Lower lobe of right lung (tissue), 2 donors: ENCODE data around the gene SMG6. TPM values are rescaled to one million over a fixed set of nuclear protein-coding genes. Genes with fewer than 3 reads are reported as not detected.
A peak's percentile ranks its signal among the peaks of the same experiment; 100 is the strongest.

Source experiments
- ATAC-seq, 2 donors: fragments of 200-7000 bp; cut with Tn5 transposase; one replicate each; pipeline ENCODE4 v1.9.1; 2020 to 2022; ENCODE audit warnings: mild to moderate bottlenecking in 2 of 2, moderate library complexity in 2 of 2
- DNase-seq: peaks from one replicate; pipeline ENCODE4 v3.0.0-alpha.2; 2020
- H3K27ac ChIP-seq: fragments of 200-600 bp; one replicate; pipeline ENCODE4 v1.8.0; 2022
- H3K27me3 ChIP-seq: fragments of 200-600 bp; one replicate; pipeline ENCODE4 v1.8.0; 2022; ENCODE audit warnings: low read depth
- H3K36me3 ChIP-seq: fragments of 200-600 bp; one replicate; pipeline ENCODE4 v1.8.0; 2022; ENCODE audit warnings: mild to moderate bottlenecking
- H3K4me1 ChIP-seq: fragments of 200-600 bp; one replicate; pipeline ENCODE4 v1.8.0; 2022
- H3K4me3 ChIP-seq: fragments of 200-600 bp; one replicate; pipeline ENCODE4 v1.8.0; 2022; ENCODE audit warnings: mild to moderate bottlenecking
- H3K9me3 ChIP-seq: fragments of 200-600 bp; one replicate; pipeline ENCODE4 v1.8.0; 2022
- intact Hi-C: fragments of 100-400 bp; cut with DNase I; formaldehyde crosslinking; loops from one replicate; pipeline ENCODE4 v1.11.0; 2022
- total RNA-seq: library from RNA; stranded (reverse); fragmentation: NEBNext Ultra II Directional; extraction: Animal tissue kit (Norgen Biotek cat#: 25700); gene quantifications from one replicate; pipeline ENCODE4 v1.2.1, GENCODE V29; 2021
- TF ChIP-seq, protein P1 (sequence below): fragments of 200-600 bp; IDR thresholded peaks from one replicate; pipeline ENCODE4 v1.8.0; 2022; ENCODE audit warnings: antibody characterized with exemption, mild to moderate bottlenecking
- donor health status: DM: no; HTN: yes; CAD: no; lungs with severe emphysema.

The SMG6 gene
- total RNA-seq, 1 donor from 2014 or later = 33.8 TPM

DNA sequence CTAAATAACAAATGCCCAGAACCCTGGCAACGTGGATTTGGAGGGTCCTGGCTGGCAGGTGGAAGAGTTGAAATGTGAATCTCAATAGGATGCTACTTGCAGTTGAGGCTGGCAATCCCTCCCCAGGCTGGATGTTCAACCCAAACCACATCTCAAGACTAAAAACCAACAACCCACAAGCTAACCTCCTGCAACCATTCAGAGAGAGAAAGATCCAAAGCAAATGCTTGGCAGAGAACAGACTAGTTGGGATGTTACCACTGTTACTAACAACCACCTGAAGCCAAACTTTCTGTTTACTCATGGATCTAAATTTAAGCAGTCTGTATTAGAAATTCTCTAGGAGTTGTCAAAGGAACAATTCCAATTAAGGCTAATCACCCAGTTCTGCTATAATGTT lies 27.9 kb downstream of the SMG6 start:
- H3K4me3 ChIP-seq = no peak overlapping the region
- DNase-seq (no peak), ATAC-seq (no peak)
- no peaks in the 10 kb centered on the region for H3K4me1 ChIP-seq
- peaks cover 62% of the 10 kb centered on the region for H3K36me3 ChIP-seq
- H3K27me3 ChIP-seq = no peaks in the 10 kb centered on the region
- TF ChIP-seq, protein P1, sequence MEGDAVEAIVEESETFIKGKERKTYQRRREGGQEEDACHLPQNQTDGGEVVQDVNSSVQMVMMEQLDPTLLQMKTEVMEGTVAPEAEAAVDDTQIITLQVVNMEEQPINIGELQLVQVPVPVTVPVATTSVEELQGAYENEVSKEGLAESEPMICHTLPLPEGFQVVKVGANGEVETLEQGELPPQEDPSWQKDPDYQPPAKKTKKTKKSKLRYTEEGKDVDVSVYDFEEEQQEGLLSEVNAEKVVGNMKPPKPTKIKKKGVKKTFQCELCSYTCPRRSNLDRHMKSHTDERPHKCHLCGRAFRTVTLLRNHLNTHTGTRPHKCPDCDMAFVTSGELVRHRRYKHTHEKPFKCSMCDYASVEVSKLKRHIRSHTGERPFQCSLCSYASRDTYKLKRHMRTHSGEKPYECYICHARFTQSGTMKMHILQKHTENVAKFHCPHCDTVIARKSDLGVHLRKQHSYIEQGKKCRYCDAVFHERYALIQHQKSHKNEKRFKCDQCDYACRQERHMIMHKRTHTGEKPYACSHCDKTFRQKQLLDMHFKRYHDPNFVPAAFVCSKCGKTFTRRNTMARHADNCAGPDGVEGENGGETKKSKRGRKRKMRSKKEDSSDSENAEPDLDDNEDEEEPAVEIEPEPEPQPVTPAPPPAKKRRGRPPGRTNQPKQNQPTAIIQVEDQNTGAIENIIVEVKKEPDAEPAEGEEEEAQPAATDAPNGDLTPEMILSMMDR = no peak
- no peak overlapping the region for H3K27ac ChIP-seq
- intact Hi-C loops = no loop called here
- no peaks in the 10 kb centered on the region for H3K9me3 ChIP-seq

DNA sequence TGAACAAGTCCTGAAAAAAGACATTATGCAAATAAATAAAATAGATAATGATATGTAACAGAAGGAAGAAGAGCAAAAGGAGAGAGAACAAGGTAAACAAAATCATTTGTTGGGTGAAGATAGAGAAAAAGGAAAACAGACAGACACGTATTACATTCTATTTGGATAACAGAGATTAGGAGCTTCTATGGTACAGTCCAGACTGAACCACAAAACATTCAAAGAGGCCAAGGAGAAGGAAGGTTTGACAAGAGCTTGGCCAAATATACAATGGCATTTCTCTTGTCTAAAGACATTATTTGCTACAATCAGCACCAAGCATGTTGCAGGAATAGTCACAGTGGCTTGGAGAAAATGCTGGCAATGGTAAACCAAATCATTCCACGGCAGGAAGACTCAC lies 29.2 kb downstream of the SMG6 start:
- Histone ChIP-seq H3K4me1 (no peaks in the 10 kb centered on the region), H3K27ac (no peak overlapping the region), H3K9me3 (no peaks in the 10 kb centered on the region), H3K4me3 (no peak overlapping the region), H3K36me3 (peaks cover 62% of the 10 kb centered on the region), H3K27me3 (no peaks in the 10 kb centered on the region)
- intact Hi-C loops = no loop called here
- ATAC-seq = no peak
- TF ChIP-seq, protein P1 = no peak
- no peak for DNase-seq

GRCh38 chr17:2271985-2272702 lies 31.4 kb downstream of the SMG6 start:
- no peaks in the 10 kb centered on the region for H3K9me3 ChIP-seq
- DNase-seq = no peak
- intact Hi-C loops = no loop called here
- H3K36me3 ChIP-seq = peaks cover 50% of the 10 kb centered on the region
- H3K27ac ChIP-seq = no peak overlapping the region
- no peaks in the 10 kb centered on the region for H3K27me3 ChIP-seq
- ATAC-seq = no peak
- TF ChIP-seq, protein P1 = no peak
- no peak overlapping the region for H3K4me3 ChIP-seq
- H3K4me1 ChIP-seq = peaks cover 4% of the 10 kb centered on the region

GRCh38 chr17:2267354-2267753 lies 36.2 kb downstream of the SMG6 start:
- H3K27ac ChIP-seq = peak overlapping the region; percentile 53
- DNase-seq (no peak), ATAC-seq (no peak)
- peaks cover 18% of the 10 kb centered on the region for H3K36me3 ChIP-seq
- H3K4me3 ChIP-seq = no peak overlapping the region
- H3K4me1 ChIP-seq = peaks cover 42% of the 10 kb centered on the region
- H3K27me3 ChIP-seq = no peaks in the 10 kb centered on the region
- TF ChIP-seq, protein P1 = no peak
- intact Hi-C loops = no loop called here
- H3K9me3 ChIP-seq = no peaks in the 10 kb centered on the region

DNA sequence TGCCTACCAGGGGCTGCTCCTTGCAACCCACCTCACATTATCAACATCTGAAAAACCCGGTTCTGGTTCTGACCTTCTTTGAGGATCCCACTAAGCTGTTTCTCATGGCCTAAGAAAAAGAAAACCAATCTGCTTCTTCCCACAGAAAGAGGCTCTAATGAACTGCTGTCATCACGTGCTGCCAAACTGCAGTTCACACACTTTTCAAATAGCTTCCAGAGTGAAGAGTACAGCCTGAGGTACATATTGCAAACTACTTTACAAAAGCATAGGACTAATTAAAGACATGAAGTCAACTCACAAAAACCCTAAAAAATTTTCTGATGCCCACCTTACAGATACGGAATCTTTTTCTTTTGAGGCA lies 36.7 kb downstream of the SMG6 start:
- TF ChIP-seq, protein P1 = no peak
- Histone ChIP-seq H3K9me3 (no peaks in the 10 kb centered on the region), H3K4me3 (no peak overlapping the region), H3K27me3 (no peaks in the 10 kb centered on the region), H3K4me1 (peaks cover 44% of the 10 kb centered on the region), H3K36me3 (peaks cover 17% of the 10 kb centered on the region), H3K27ac (peak overlapping the region; percentile 53)
- DNase-seq (no peak), ATAC-seq (no peak)
- intact Hi-C loops = no loop called here
